Activated CD4-positive, alpha-beta T cell treated with anti-CD3 and anti-CD28 coated beads, Interleukin-2, Interleukin-6, amounts not matched to agents 100 ng/mL and 50 ng/mL, durations not matched to agents 16 hours and 8 hours (primary cell): ENCODE data around the gene COA1.
A peak's percentile ranks its signal among the peaks of the same experiment; 100 is the strongest.
"Not testable (repeated sequence)": the region's sequence is repeated elsewhere in the genome, so short reads cannot be mapped to it uniquely, and the experiment has no call there.

ENCODE experiments used
- DNase-seq: peaks from one replicate; pipeline ENCODE4 v3.0.0-alpha.2; 2020

The COA1 gene

GRCh38 chr7:43726466-43726865, 2.9 kb downstream of the COA1 start:
- DNase-seq: no peak

- DNase-seq: no peak
Observed at GRCh38 chr7:43725251-43725650, 4.1 kb downstream of the COA1 start.

GRCh38 chr7:43723007-43723341, 6.3 kb downstream of the COA1 start:
- DNase-seq: no peak

- peak; percentile 53 for DNase-seq
Observed at GRCh38 chr7:43721193-43721806, 8.0 kb downstream of the COA1 start.

- DNase-seq: no peak
Observed at GRCh38 chr7:43716598-43716997, 12.7 kb downstream of the COA1 start.

- not testable (repeated sequence) for DNase-seq
Observed at GRCh38 chr7:43715966-43716365, 13.4 kb downstream of the COA1 start.

- no peak for DNase-seq
Observed at GRCh38 chr7:43711503-43711902, 17.8 kb downstream of the COA1 start.

- DNase-seq: not testable (repeated sequence)
Observed at GRCh38 chr7:43708055-43708454, 21.3 kb downstream of the COA1 start.

- DNase-seq: no peak
Observed at GRCh38 chr7:43703573-43703972, 25.8 kb downstream of the COA1 start.

- DNase-seq: no peak
Observed at GRCh38 chr7:43702974-43703373, 26.3 kb downstream of the COA1 start.

GRCh38 chr7:43701929-43702328, 27.4 kb downstream of the COA1 start:
- DNase-seq: no peak

- DNase-seq: no peak
Observed at GRCh38 chr7:43701500-43701854, 27.8 kb downstream of the COA1 start.

GRCh38 chr7:43700646-43701499, 28.4 kb downstream of the COA1 start:
- DNase-seq: no peak

- DNase-seq: peak; percentile 65
Observed at GRCh38 chr7:43700059-43700501, 29.2 kb downstream of the COA1 start.

GRCh38 chr7:43698460-43699255, 30.7 kb downstream of the COA1 start:
- no peak for DNase-seq

GRCh38 chr7:43697690-43698089, 31.6 kb downstream of the COA1 start:
- DNase-seq: peak; percentile 8

GRCh38 chr7:43695365-43695764, 34.0 kb downstream of the COA1 start:
- no peak for DNase-seq

- no peak for DNase-seq
Observed at GRCh38 chr7:43694399-43694748, 34.9 kb downstream of the COA1 start.

GRCh38 chr7:43693687-43694398, 35.5 kb downstream of the COA1 start:
- DNase-seq: no peak

GRCh38 chr7:43692582-43693373, 36.5 kb downstream of the COA1 start:
- no peak for DNase-seq

- DNase-seq: no peak
Observed at GRCh38 chr7:43691611-43692010, 37.7 kb downstream of the COA1 start.

GRCh38 chr7:43689115-43689514, 40.2 kb downstream of the COA1 start:
- DNase-seq: no peak
